GM19193 (cell line): Measurements from ENCODE around the gene RFX4.

Source experiments
- POLR2A ChIP-seq: IDR thresholded peaks from 4 replicates; pipeline ENCODE4 v1.6.1; 2011; ENCODE audit not compliant: insufficient read depth, insufficient read length; ENCODE audit errors: extremely low read depth

Gene RFX4

DNA sequence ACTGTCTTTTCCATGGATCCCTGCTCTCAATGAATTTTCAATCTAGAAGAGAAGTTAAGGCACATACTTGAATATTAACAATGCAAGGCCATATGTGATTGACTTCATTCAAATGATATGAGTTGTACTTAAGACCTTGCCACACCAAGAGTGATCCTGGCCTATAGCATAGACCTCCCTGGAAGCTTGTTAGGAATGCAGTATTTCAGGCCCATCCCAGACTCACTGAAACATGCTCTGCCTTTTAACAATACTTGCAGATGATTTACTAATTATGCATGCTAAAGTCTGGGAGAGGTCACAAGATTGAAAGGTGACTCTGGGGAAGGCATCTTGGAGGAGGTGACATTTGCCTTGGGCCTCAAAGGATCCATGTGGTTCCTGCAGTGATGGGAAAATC, 43.2 kb downstream of the RFX4 start:
- TF ChIP-seq POLR2A: no peak

DNA sequence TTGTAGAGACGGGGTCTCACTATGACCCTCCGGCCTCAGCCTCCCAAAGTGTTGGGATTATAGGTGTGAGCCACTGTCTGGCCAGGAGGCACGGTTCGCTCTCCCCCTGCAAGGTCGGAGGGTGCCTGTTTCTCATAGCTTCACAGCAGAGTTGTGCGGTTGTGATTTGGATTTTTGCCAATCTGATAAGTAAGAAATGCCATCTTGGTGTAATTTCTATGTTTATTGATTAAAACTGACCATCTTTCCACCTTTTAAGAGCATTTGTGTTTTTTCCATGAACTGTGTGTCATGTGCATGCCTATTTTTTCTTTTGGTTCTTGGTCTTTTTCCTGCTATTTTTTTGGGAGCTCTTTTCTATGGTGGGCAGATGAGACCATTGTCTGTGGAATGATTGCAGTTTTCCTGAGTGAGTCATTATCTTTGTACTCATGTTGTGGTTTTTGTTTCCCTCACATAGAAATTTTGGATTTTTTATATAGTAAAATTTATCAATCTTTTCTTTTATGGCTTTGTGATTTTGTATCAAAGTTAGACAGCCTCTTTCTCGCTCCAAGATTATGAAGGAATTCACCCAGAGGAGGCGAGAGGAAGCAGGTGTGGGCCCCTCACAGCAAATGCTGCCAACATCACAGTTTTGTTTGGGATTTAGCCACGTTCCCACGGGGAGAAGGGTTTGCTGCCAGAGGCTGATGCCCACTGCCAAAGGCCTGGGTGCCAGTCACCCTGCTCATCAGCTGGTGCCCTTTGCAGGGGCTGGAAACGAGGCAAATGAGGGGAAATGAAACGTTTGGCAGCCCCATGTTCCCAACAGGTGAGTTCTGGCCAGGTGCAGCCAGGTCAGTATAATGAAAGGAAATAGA, 47.2 kb downstream of the RFX4 start:
- no peak for TF ChIP-seq POLR2A

DNA sequence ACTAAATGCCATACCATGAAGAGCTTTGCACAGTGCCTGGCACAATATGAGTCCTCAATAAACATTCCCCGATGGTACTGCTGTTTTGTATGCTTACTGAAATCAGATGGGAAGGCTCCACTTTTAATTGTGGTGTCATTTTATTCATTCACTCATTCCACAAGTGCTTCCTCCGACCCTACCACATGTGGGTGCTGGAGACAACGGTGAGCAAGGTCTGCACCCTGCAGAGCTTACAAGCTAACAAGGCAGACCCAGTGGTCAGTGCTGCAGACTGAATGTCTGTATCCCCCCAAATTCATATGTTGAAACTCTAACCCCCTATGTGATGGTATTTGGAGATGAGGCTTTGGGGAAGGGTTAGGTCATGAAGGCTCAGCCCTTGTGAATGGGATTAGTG, 48.3 kb downstream of the RFX4 start:
- no peak for TF ChIP-seq POLR2A

DNA sequence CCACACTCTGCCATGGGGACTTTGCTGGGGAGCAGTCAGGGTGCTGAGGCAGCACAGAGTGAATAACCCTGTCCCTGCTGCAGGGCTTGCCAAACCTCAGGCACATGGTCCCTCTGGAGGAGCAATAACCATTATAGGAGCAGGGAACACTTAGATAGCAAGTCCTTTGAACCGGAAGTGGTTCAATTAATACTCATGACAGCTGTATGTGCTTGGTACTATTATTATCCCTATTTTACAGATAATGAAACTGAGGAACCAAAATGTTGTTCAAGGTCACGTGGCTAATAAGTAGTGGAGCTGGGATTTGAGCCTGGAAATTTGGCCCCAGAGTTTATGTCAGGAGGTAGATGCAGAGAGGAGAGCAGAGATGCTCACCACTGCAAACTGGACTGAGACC, 49.0 kb downstream of the RFX4 start:
- TF ChIP-seq POLR2A: no peak

DNA sequence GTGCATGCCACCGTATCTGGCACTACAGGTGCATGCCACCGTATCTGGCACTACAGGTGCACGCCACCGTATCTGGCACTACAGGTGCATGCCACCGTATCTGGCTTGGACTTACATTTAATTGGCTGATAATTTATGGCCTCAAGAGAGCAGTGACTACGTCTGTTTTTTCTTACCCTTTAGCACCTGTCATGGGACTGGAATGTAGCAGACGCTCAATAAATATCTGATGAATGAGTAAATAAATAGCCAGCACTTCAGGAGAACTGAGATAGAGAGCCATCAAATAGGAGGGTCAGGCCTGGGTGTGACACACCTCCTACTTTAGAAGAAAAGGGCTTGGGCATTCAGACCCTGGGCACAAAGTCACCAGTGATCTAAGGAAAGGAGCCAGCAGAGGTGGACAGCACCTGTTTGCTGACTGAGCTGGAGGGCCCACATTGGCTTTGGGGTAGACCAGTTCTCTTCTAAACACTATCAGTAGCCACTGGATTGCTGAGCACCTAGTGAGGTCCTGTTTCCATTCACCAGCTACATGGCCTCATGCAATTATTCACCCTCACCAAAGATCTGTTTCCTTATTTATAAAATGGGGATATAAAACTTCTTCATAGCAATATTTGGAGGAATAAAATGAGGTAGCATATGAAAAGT, 50.1 kb downstream of the RFX4 start:
- no peak for TF ChIP-seq POLR2A

DNA sequence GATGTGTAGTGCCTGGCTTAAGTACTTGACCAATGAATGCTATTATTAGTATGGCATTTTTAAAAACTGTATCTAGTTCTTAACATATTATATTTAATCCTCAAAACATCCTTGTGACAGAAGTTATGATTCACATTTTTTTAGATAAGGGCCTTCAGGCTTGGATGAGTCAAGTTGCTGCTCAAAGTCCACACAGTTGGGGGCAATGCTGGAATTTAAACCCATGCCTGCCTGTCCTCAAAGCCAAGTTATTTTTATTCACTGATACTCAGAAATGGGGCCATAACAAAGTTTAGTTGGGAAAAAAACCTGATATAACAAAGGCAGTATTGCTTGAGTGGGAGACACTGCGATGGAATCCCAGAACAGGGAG, 50.6 kb downstream of the RFX4 start:
- TF ChIP-seq POLR2A: no peak

DNA sequence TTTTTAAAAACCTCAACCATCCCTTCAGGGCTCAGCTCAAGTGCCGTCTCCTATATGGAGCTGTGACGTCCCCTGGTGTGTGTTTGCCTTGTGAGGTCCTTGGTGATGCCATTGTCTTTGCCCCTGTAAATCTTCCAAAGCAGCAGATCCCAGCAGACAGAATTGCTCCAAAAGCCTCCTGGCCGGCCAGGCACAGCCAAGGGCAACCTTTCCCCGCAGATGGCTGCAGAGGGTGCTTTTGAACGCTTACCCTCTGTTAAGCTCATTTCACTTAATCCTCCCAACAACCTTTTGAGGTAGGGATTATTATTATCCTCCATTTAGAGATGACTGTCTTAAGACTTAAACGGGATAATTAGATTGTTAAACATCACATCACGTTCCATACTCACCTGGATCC, 51.4 kb downstream of the RFX4 start:
- TF ChIP-seq POLR2A: no peak

DNA sequence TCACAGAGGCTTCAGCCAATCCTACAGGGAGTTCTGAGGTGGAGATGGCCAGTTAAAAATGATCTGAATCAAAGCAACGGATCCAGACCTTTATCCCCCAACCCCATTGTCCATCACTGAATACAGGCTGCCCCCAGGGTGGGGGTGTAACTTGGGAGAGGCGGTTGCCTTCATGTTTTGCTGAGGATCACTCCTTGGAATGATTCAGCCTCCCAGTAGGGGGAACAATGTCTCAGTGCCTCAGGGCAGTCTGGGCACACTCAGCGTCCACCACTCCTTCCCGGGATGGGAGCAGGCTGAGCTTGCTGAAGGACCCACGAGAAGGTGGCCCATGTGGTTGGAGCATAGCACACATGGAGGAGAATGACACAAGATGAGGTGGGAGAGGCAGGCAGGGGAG, 60.2 kb downstream of the RFX4 start:
- no peak for TF ChIP-seq POLR2A

DNA sequence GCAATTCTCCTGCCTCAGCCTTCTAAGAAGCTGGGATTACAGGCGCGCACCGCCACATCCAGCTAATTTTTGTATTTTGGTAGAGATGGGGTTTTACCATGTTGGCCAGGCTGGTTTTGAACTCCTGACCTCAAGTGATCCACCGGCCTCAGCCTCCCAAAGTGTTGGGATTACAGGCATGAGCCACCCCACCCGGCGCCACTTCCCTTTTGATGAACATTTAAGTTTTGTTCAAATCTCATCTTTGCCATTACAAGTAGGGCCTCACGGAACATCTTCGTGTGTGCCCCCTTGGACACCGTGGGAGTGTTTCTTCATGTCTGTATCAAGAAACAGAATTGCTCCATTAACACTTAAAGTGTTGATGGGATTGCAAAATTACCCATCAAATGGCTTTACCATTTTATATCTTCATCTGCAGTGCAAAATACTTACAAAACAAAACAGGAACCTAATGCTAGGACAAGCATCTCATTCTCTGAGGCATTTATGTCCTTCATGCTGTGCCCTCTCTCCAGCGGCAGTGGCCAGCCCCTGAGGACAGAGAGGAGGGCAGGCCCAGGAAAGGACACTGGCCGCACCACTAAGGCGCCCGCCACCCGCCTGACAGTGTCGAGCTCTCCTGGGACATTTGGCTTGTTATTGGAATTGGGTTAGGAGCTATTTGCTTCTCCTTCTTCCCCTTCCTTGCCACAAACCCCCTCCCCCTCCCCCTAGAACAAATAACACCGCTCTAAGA, 61.7 kb downstream of the RFX4 start:
- TF ChIP-seq POLR2A: no peak

DNA sequence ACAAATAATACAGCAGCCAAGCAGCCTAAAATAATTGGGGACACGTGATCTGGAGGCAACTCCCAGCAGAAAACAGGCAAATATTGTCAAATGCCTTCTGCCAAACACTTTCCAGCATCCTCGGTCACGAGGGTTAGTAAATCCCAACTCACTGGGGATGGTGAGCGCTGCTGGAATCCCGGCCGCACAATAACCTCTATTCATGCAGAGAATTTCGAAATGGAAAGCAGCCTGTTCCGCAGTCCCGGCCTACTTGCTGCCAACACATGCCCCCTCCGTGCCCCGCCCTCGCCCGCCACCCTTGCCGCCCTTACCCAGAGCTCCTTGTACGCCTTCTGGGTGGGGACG, 62.2 kb downstream of the RFX4 start:
- no peak for TF ChIP-seq POLR2A

DNA sequence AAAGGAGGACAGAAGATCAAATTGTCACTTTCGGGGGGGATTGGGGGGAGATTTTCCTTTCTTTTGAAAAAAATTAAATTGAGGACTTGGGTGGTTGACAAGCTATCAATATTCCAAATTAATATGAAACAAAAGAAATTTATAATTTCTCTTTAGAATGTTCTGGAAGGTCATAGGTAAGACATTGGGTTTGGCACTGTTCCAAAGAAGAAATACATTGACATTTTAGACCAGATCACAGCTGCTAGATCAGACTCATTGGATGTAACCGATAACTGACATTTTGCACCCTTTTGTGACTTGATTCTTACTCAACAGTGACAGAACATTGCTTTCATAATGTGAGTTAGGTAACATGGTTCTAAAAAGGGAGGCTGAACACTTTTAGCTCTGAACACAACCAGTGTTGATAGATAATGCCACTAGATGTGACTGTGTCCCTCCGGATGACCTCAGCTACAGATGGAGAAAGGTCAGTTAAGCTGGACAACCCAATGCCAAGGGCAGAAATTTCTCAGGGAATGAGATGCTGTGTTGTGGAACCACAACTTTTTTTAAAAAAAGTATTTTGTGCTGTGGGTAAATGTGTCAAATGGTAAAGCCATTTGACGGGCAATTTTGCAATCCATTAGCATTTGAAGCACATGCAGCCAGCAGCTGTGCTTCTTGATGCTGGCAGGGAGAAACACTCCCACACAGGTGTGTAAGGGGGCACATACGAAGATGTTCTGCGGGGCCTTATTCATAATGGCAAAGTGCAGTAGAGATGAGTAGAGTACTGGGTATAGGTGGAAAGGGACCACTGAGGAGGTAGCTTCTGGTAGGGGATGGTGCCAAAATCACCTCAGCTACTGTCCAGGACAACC, 62.9 kb downstream of the RFX4 start:
- no peak for TF ChIP-seq POLR2A

DNA sequence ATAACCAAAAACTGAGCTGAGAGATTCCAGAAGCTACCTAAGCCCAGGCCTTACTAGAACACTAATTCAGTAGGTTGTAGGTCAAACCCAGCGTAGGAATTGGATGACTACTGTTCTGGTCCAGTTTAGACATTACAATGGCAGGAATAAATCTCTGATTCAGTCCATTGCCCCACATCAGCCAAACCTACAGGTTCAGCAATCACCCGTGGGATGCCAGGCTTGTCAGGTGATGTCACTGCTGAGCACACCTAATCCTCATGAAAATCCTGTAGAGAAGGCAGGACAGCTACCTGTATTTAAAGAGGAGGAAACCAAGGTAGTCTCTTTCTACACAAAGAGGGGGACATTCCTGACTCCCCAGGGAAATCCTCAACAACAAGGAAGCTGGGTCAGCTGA, 63.7 kb downstream of the RFX4 start:
- no peak for TF ChIP-seq POLR2A

DNA sequence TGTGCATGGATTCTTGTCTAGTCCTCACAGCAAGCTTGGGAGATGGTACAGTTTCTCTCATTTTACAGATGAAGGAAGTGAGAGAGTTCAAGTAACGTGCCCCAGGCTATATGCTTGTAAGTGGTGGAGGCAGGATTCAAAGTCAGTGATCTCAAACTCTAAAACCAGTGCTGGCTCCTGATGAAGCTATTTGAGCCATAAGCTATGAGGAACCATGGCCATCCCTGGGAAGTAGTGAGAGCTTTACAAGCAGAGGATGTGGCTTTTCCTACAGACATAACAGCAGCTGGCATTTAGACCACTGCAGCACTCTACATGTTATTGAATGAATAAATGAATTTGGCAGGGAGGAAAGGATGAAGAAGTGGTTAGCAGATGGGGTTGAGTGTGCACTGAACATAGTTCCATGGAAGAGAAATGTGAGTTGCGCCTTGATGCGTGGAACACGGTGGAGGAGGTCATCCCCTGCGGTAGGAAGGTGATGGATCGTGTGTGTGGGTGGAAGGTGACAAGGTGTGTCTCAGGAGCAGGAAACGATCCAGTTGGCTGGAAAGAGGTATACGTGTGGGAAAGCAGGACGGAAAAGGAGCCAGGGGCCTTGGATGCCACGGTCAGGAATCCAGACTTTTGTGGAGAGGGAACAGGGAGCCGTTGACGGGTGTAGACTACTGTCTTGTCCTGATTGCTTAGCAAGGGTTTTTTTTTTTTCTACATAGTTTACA, 65.2 kb downstream of the RFX4 start:
- no peak for TF ChIP-seq POLR2A

DNA sequence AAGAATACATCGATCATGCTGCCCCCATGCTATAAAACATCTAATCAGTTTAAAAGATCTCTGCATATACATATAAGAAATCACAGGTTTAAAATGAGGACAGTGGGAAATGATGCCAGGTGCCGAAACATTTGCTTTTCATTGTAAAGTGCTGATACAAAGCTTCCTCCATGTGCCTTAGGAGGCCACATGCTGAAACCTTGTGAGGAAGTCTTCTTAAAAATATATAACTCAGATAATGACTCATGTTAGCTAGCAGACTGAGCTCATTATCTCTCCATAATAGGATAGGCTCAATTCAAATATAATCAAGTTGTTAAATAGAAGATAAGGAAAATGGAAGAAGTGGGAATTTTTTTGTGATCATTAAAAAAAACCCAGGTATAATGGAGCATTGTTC, 65.9 kb downstream of the RFX4 start:
- no peak for TF ChIP-seq POLR2A

DNA sequence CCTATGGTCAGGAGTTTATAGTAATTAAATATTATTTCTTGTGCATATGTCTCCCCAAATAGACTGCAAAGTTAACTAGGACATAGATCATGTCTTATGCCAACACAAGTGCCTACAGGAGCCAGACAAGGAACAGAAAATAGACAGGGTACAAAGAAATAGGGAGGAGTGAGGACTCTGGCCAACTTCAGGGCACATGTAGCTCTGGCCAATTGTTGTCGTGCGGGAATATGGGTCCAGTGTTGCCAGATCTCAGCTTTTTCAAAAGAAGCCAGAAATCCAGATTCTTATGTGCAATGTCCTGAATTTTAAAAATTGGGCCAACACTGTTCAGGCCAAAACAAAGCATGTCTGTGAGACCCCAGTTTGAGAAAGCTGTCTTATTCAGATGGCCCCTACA, 68.7 kb downstream of the RFX4 start:
- no peak for TF ChIP-seq POLR2A

DNA sequence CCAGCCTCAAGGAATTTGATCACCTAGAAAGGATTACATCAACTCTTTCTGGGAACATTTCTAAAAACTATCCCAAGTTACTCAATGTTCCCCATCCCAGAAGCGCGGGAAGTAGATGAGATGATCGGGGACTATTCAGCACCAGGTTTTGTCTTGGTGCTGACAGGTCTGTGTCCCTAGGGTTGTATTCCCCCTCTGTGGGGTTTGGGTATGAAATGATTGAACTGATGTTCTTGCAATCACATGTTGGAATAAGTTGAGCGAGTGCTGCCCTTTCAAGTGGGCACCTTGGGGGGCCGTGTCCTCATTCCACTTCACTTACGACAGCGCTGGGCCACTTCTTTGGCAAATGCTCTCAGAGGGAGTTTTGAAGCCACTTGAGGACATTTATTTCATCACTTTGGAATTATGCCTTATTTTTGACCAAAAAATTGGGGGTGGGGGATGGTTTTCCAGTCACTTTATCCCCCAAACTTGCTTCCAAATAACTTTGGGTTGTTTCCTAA, 69.8 kb downstream of the RFX4 start:
- TF ChIP-seq POLR2A: no peak
